A375 (cell line): Measurements from ENCODE around the gene EXO1. TPM values are rescaled to one million over a fixed set of nuclear protein-coding genes. Genes with fewer than 3 reads are reported as not detected.

Source experiments
- total RNA-seq: library from RNA; depleted of rRNA; stranded (reverse); fragments of >200 nt; shearing (Covaris generic); gene quantifications from 2 replicates; pipeline ENCODE4 v1.2.3, GENCODE V29; 2014; rRNA removed

The EXO1 gene
- 73.6 and 78.8 TPM in 2 replicates for total RNA-seq

GRCh38 chr1:241847796-241848685, at the start of gene EXO1:
EXO1 (plus strand) TSS chr1:241848204; CDS start chr1:241850426, 2,222 bp downstream.

Other genes starting within 250 kb of the EXO1 start
- 33.5 and 33.7 TPM in 2 replicates for gene CHML, start 207.8 kb upstream of the EXO1 start, total RNA-seq
- gene OPN3, start 207.8 kb upstream of the EXO1 start, total RNA-seq, result 5.8 and 6.0 TPM in 2 replicates
- not detected in 2 replicates for gene WDR64, start 195.9 kb upstream of the EXO1 start, total RNA-seq
- gene BECN2, start 109.6 kb downstream of the EXO1 start, total RNA-seq, result not detected in 2 replicates
- gene MAP1LC3C, start 150.9 kb downstream of the EXO1 start, total RNA-seq, result 0.23 and 0.24 TPM in 2 replicates